DND-41 (cell line): Measurements from ENCODE around the gene FOXK1.

Experiments used
- EZH2 ChIP-seq: IDR thresholded peaks from 3 replicates; pipeline ENCODE4 v1.6.1; 2012; ENCODE audit warnings: borderline replicate concordance, low read depth, mild to moderate bottlenecking, moderate library complexity, low read length, inconsistent platforms; ENCODE audit not compliant: severe bottlenecking
- TF ChIP-seq, protein P1 (sequence below): IDR thresholded peaks from 2 replicates; pipeline ENCODE4 v1.5.1; 2012; ENCODE audit warnings: borderline replicate concordance, low read length, moderate library complexity, mild to moderate bottlenecking; ENCODE audit not compliant: poor library complexity, severe bottlenecking; ENCODE audit errors: extremely low read depth

GRCh38 chr7:4758111-4758510, 76.0 kb downstream of the FOXK1 start:
- TF ChIP-seq, protein P1, sequence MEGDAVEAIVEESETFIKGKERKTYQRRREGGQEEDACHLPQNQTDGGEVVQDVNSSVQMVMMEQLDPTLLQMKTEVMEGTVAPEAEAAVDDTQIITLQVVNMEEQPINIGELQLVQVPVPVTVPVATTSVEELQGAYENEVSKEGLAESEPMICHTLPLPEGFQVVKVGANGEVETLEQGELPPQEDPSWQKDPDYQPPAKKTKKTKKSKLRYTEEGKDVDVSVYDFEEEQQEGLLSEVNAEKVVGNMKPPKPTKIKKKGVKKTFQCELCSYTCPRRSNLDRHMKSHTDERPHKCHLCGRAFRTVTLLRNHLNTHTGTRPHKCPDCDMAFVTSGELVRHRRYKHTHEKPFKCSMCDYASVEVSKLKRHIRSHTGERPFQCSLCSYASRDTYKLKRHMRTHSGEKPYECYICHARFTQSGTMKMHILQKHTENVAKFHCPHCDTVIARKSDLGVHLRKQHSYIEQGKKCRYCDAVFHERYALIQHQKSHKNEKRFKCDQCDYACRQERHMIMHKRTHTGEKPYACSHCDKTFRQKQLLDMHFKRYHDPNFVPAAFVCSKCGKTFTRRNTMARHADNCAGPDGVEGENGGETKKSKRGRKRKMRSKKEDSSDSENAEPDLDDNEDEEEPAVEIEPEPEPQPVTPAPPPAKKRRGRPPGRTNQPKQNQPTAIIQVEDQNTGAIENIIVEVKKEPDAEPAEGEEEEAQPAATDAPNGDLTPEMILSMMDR: no peak
- no peak for TF ChIP-seq EZH2
